Activated CD8-positive, alpha-beta T cell treated with anti-CD3 and anti-CD28 coated beads for 36 hours (primary cell): ENCODE measurements around the gene ROPN1L. TPM values are rescaled to one million over a fixed set of nuclear protein-coding genes. Genes with fewer than 3 reads are reported as not detected.

Experiments used
- ATAC-seq: fragments of 200-7000 bp; cut with Tn5 transposase; one replicate; pipeline ENCODE4 v1.10.0; 2021; ENCODE audit warnings: mild to moderate bottlenecking, moderate library complexity
- CTCF ChIA-PET: fragments of 350-600 bp; sonication (Branson Sonifier 250); formaldehyde crosslinking; loops from one replicate; lab custom pipeline; 2021; ENCODE audit warnings: antibody characterized with exemption; lab: Charles Lee
- POLR2A ChIA-PET: fragments of 350-600 bp; sonication (Branson Sonifier 250); formaldehyde crosslinking; loops from one replicate; lab custom pipeline; 2021; ENCODE audit warnings: antibody characterized with exemption; lab: Charles Lee
- DNase-seq: peaks from one replicate; pipeline ENCODE4 v3.0.0-alpha.2; 2020
- H3K27ac Mint-ChIP-seq: one replicate; pipeline ENCODE4 v1.8.0; 2021; ENCODE audit warnings: mild to moderate bottlenecking, mixed read lengths
- H3K27me3 Mint-ChIP-seq: one replicate; pipeline ENCODE4 v1.8.0; 2021; ENCODE audit warnings: mixed read lengths
- H3K36me3 Mint-ChIP-seq: one replicate; pipeline ENCODE4 v1.8.0; 2021; ENCODE audit warnings: low read depth, mixed read lengths
- H3K4me1 Mint-ChIP-seq: one replicate; pipeline ENCODE4 v1.8.0; 2021; ENCODE audit warnings: low read depth, mixed read lengths
- H3K4me3 Mint-ChIP-seq: one replicate; pipeline ENCODE4 v1.8.0; 2021; ENCODE audit warnings: mild to moderate bottlenecking, moderate library complexity, mixed read lengths
- H3K9me3 Mint-ChIP-seq: one replicate; pipeline ENCODE4 v1.8.0; 2021; ENCODE audit warnings: mixed read lengths
- intact Hi-C: fragments of 100-400 bp; cut with micrococcal nuclease; formaldehyde crosslinking; loops from one replicate; pipeline ENCODE4 v1.10.0; 2022
- total RNA-seq, 2 experiments: library from RNA; stranded (reverse); gene quantifications; one replicate each; pipeline ENCODE4 v1.2.3, GENCODE V29; 2021
- TF ChIP-seq, protein P1 (sequence below): fragments of 200-600 bp; IDR thresholded peaks from one replicate; pipeline ENCODE4 v1.8.0; 2022; ENCODE audit warnings: antibody characterized with exemption, mild to moderate bottlenecking

The ROPN1L gene
- total RNA-seq, 2 experiments from 2014 or later: not detected

DNA sequence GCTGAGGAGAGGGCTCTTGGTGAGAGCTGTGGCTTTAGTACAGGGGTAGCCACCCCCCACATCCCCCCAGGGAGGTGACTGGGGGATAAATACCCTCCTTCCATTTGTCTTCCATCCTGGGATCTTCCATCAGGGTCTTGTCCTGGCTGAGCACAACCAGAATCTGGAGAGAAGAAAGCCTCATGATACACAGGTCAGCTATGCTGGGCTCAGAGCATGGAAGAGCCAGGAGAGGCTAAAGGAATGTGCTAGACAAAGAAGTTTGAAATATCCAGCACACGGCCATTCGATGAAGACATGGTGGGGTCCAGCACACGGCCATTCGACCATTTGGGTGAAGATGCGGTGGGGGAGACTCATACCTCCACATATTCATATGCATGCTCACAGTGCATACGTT, 30.0 kb downstream of the ROPN1L start:
- ChIA-PET POLR2A (no interaction called here), CTCF (no interaction called here)
- ATAC-seq: no peak
- DNase-seq: no peak
- no peaks in the 10 kb centered on the region for H3K36me3 Mint-ChIP-seq
- intact Hi-C loops: no loop called here
- no peak overlapping the region for H3K27ac Mint-ChIP-seq
- TF ChIP-seq, protein P1, sequence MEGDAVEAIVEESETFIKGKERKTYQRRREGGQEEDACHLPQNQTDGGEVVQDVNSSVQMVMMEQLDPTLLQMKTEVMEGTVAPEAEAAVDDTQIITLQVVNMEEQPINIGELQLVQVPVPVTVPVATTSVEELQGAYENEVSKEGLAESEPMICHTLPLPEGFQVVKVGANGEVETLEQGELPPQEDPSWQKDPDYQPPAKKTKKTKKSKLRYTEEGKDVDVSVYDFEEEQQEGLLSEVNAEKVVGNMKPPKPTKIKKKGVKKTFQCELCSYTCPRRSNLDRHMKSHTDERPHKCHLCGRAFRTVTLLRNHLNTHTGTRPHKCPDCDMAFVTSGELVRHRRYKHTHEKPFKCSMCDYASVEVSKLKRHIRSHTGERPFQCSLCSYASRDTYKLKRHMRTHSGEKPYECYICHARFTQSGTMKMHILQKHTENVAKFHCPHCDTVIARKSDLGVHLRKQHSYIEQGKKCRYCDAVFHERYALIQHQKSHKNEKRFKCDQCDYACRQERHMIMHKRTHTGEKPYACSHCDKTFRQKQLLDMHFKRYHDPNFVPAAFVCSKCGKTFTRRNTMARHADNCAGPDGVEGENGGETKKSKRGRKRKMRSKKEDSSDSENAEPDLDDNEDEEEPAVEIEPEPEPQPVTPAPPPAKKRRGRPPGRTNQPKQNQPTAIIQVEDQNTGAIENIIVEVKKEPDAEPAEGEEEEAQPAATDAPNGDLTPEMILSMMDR: no peak
- H3K27me3 Mint-ChIP-seq: no peaks in the 10 kb centered on the region
- H3K9me3 Mint-ChIP-seq: peaks cover 10% of the 10 kb centered on the region
- H3K4me1 Mint-ChIP-seq: peaks cover 8% of the 10 kb centered on the region
- H3K4me3 Mint-ChIP-seq: no peak overlapping the region

DNA sequence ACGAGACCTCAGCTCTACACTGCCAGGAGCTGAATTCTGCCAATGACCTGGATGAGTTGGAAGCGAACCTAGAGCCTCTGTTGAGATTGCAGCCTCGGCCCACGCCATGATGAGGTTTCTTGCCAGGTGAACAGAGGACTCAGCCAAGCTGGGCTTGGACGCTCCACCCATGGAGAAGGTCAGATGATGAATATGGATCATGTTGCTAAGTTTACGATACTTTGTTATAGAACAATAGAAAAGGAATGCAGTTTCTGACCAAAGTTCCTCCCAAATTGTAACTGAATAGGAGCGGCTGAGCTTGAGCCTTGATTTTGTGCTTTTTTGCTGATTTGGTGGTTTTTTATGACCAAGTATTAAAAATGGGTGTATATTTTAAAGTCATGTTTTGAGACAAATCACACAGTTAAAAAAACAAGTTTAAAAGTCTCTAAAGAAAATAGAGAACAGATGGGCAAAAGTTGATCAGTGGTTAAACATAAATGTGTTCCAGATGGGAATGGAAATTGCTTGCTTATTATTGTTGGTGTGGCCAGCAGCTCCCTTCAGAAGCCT, 32.9 kb downstream of the ROPN1L start:
- TF ChIP-seq, protein P1: no peak
- H3K36me3 Mint-ChIP-seq: no peaks in the 10 kb centered on the region

DNA sequence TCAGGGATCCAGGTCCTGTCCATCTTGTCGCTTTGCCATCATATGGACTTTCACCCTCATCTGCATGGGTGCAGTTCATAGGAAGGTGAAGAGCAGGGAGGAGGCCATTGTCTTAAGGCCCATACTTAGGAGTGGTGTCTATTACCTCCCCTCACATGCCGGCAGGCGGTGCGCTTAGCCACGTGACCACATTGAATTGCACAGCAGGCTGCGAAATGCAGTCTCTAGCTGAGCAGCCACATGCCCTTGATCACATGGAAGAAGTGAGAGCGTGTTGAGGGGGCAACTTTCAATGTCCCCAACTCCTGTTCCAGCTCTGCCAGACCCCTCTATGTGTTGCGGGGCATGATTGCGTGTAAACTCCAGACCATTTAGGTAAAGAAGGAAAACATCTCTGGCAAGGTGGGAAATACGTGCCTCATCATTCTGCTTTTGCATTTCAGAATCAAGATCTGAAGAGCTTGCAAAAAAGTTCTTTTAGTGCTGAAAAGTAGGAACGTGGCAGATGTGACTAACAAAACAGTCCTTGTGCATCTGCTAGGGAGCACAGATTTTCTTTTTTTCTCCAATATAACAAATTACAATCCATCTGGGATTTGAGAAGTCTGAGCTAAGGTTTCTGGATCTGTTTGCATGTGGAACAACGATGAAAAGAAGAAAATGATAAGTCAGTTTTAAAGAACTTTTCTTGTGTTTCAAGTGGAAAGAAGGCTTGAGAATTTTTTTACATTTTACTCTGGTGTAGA, 34.4 kb downstream of the ROPN1L start:
- no peak overlapping the region for H3K4me3 Mint-ChIP-seq
- peaks cover 10% of the 10 kb centered on the region for H3K9me3 Mint-ChIP-seq
- DNase-seq: no peak
- H3K36me3 Mint-ChIP-seq: no peaks in the 10 kb centered on the region
- CTCF ChIA-PET: no interaction called here
- TF ChIP-seq, protein P1: no peak
- no peaks in the 10 kb centered on the region for H3K4me1 Mint-ChIP-seq
- H3K27ac Mint-ChIP-seq: no peak overlapping the region
- no peak for ATAC-seq
- intact Hi-C loops: no loop called here
- H3K27me3 Mint-ChIP-seq: no peaks in the 10 kb centered on the region
- POLR2A ChIA-PET: interaction anchor here (0.6 kb wide), 1 partner anchor 24 kb away, joined by 3 read pairs; no protein-coding TSS in a partner anchor

More for the DNA sequence above, 32.9 kb downstream of the ROPN1L start:
- POLR2A ChIA-PET: no interaction called here
- no peak for ATAC-seq
- Mint-ChIP-seq H3K27me3 (no peaks in the 10 kb centered on the region), H3K9me3 (peaks cover 10% of the 10 kb centered on the region), H3K4me3 (no peak overlapping the region), H3K27ac (no peak overlapping the region), H3K4me1 (no peaks in the 10 kb centered on the region)
- no peak for DNase-seq
- CTCF ChIA-PET: interaction anchor here (0.6 to 1.0 kb wide), 2 partner anchors 154 to 604 kb away, joined by 3 read pairs; no protein-coding TSS in a partner anchor
- intact Hi-C loops: no loop called here

DNA sequence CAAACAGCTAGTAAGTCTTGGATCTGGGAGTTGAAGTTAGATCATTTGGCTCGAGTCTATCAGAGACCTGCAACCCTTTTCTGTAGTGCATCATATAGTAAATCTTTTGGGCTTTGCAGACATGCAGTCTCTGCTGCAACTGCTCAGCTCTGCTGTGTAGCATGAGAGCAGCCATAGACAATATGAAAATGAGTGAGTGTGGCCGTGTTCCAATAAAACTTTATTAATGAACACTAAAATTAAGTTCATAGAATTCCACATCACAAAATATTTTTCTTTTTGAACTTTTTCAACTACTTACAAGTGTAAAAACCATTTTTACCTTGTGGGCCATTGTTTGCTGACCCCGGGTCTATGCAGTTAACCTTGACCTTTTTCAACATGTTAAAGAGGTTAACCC, 35.2 kb downstream of the ROPN1L start:
- POLR2A ChIA-PET: interaction anchor here (0.6 kb wide), 1 partner anchor 23 kb away, joined by 3 read pairs; no protein-coding TSS in a partner anchor
- ATAC-seq (no peak), DNase-seq (no peak)
- CTCF ChIA-PET: no interaction called here
- peaks cover 10% of the 10 kb centered on the region for H3K9me3 Mint-ChIP-seq
- no peak overlapping the region for H3K4me3 Mint-ChIP-seq
- TF ChIP-seq, protein P1: no peak
- H3K36me3 Mint-ChIP-seq: no peaks in the 10 kb centered on the region
- no peak overlapping the region for H3K27ac Mint-ChIP-seq
- H3K4me1 Mint-ChIP-seq: no peaks in the 10 kb centered on the region
- intact Hi-C loops: no loop called here
- H3K27me3 Mint-ChIP-seq: no peaks in the 10 kb centered on the region

DNA sequence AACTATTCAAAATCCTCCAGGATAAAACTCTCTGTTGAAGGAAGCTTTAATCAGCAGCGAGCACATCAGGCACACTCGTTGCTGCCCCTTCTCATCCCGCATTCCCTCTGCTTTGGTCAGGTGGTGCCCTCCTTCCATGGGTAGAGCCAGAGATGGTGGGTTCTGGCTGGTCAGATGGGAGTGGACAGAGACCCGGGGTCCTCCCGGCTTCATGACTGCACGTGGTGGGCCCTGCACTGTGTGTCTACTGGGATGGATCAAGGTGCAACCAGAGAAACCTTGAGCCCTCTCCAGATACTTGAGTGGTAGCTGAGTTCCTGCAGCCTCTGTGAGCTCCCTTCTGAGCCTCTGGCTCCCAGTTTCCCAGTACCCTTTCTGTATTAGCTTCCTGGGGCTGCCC, 36.3 kb downstream of the ROPN1L start:
- POLR2A ChIA-PET: no interaction called here
- intact Hi-C loops: no loop called here
- Mint-ChIP-seq H3K9me3 (peaks cover 10% of the 10 kb centered on the region), H3K4me3 (no peak overlapping the region), H3K27ac (no peak overlapping the region), H3K36me3 (no peaks in the 10 kb centered on the region), H3K27me3 (no peaks in the 10 kb centered on the region), H3K4me1 (no peaks in the 10 kb centered on the region)
- ATAC-seq (no peak), DNase-seq (no peak)
- CTCF ChIA-PET: interaction anchor here (1.5 kb wide), 1 partner anchor 20 kb away, joined by 3 read pairs; no protein-coding TSS in a partner anchor
- TF ChIP-seq, protein P1: no peak
